Ishikawa (cell line): Measurements from ENCODE around the gene RGS5.

ENCODE experiments used
- CEBPB ChIP-seq: IDR thresholded peaks from 2 replicates; pipeline ENCODE4 v1.6.1; 2012
- CREB1 ChIP-seq: IDR thresholded peaks from 2 replicates; pipeline ENCODE4 v1.6.1; 2012; ENCODE audit warnings: low read depth
- EGR1 ChIP-seq: IDR thresholded peaks from 2 replicates; pipeline ENCODE4 v1.6.1; 2012
- EP300 ChIP-seq: IDR thresholded peaks from 2 replicates; pipeline ENCODE4 v1.6.1; 2012; ENCODE audit warnings: borderline replicate concordance
- FOXM1 ChIP-seq: IDR thresholded peaks from 2 replicates; pipeline ENCODE4 v1.6.1; 2012; ENCODE audit warnings: low read depth, borderline replicate concordance
- NFIC ChIP-seq: IDR thresholded peaks from 2 replicates; pipeline ENCODE4 v1.6.1; 2012
- RAD21 ChIP-seq: IDR thresholded peaks from 2 replicates; pipeline ENCODE4 v1.6.1; 2012; ENCODE audit warnings: low read depth
- TAF1 ChIP-seq: IDR thresholded peaks from 2 replicates; pipeline ENCODE4 v1.6.1; 2012; ENCODE audit warnings: low read depth, mild to moderate bottlenecking
- TCF12 ChIP-seq: IDR thresholded peaks from 2 replicates; pipeline ENCODE4 v1.6.1; 2012; ENCODE audit warnings: low read depth
- TEAD4 ChIP-seq: IDR thresholded peaks from 2 replicates; pipeline ENCODE4 v1.6.1; 2012
- USF1 ChIP-seq: IDR thresholded peaks from 2 replicates; pipeline ENCODE4 v1.6.1; 2012
- YY1 ChIP-seq: IDR thresholded peaks from 2 replicates; pipeline ENCODE4 v1.6.1; 2012; ENCODE audit warnings: low read depth
- ZBTB7A ChIP-seq: IDR thresholded peaks from 2 replicates; pipeline ENCODE4 v1.6.1; 2012; ENCODE audit warnings: low read depth
- TF ChIP-seq, protein P1 (sequence below): IDR thresholded peaks from 2 replicates; pipeline ENCODE4 v1.6.1; 2012
- TF ChIP-seq, protein P2 (sequence below): IDR thresholded peaks from 2 replicates; pipeline ENCODE4 v1.6.1; 2012; ENCODE audit warnings: low read depth, mild to moderate bottlenecking

Gene RGS5

GRCh38 chr1:163093579-163093978 is 109.1 kb downstream of the RGS5 start:
- no peak for TF ChIP-seq EP300
- no peak for TF ChIP-seq RAD21
- TF ChIP-seq, protein P1, sequence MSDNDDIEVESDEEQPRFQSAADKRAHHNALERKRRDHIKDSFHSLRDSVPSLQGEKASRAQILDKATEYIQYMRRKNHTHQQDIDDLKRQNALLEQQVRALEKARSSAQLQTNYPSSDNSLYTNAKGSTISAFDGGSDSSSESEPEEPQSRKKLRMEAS, result no peak
- no peak for TF ChIP-seq TCF12
- no peak for TF ChIP-seq EGR1
- TF ChIP-seq ZBTB7A, result no peak
- TF ChIP-seq FOXM1, result no peak
- no peak for TF ChIP-seq TEAD4
- TF ChIP-seq NFIC, result no peak
- no peak for TF ChIP-seq YY1
- no peak for TF ChIP-seq CEBPB
- TF ChIP-seq, protein P2, sequence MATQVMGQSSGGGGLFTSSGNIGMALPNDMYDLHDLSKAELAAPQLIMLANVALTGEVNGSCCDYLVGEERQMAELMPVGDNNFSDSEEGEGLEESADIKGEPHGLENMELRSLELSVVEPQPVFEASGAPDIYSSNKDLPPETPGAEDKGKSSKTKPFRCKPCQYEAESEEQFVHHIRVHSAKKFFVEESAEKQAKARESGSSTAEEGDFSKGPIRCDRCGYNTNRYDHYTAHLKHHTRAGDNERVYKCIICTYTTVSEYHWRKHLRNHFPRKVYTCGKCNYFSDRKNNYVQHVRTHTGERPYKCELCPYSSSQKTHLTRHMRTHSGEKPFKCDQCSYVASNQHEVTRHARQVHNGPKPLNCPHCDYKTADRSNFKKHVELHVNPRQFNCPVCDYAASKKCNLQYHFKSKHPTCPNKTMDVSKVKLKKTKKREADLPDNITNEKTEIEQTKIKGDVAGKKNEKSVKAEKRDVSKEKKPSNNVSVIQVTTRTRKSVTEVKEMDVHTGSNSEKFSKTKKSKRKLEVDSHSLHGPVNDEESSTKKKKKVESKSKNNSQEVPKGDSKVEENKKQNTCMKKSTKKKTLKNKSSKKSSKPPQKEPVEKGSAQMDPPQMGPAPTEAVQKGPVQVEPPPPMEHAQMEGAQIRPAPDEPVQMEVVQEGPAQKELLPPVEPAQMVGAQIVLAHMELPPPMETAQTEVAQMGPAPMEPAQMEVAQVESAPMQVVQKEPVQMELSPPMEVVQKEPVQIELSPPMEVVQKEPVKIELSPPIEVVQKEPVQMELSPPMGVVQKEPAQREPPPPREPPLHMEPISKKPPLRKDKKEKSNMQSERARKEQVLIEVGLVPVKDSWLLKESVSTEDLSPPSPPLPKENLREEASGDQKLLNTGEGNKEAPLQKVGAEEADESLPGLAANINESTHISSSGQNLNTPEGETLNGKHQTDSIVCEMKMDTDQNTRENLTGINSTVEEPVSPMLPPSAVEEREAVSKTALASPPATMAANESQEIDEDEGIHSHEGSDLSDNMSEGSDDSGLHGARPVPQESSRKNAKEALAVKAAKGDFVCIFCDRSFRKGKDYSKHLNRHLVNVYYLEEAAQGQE, result no peak
- no peak for TF ChIP-seq USF1
- no peak for TF ChIP-seq CREB1
- no peak for TF ChIP-seq TAF1

DNA sequence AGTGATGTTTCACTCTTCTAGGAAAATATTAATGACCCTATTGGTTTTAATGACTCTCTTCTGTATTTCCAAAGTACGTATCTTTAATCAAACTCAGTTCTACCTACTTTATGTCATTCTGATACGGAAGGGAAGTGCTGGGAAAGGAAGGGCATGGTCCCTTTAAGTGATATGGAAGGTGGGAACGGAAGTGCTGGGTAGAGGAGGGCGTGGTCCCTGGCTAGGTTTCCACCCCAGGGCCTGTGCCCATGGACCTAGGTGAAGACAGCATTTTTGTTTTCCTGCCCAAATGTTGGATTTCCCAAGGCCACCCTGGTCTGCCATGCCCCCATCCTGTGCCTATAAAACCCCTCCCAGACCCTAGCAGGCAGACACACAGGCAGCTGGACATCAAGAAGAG is 109.5 kb downstream of the RGS5 start:
- no peak for TF ChIP-seq NFIC
- TF ChIP-seq, protein P2, result no peak
- no peak for TF ChIP-seq CEBPB
- no peak for TF ChIP-seq EP300
- no peak for TF ChIP-seq TAF1
